Esophagus squamous epithelium (tissue), 5 donors: ENCODE results near the gene COA7. TPM values are rescaled to one million over a fixed set of nuclear protein-coding genes. Genes with fewer than 3 reads are reported as not detected.
"Not testable (repeated sequence)": the region's sequence is repeated elsewhere in the genome, so short reads cannot be mapped to it uniquely, and the experiment has no call there.

Experiments used
- DNase-seq: peaks from one replicate; lab custom pipeline; 2025; lab: John Stamatoyannopoulos, UW
- H3K27ac ChIP-seq, 4 donors: fragments of 200-600 bp; sonication (generic); one replicate each; pipeline ENCODE4 v1.5.1; 2016 to 2019; ENCODE audit warnings: mild to moderate bottlenecking in 1 of 4
- H3K27me3 ChIP-seq, 4 donors: fragments of 200-600 bp; sonication (generic); 1 replicate in 3 of 4; 2 replicates in 1 of 4; pipeline versions ENCODE4 v1.5.1 to v1.6.0; 2017 to 2021; ENCODE audit warnings: antibody characterized with exemption in 1 of 4
- H3K36me3 ChIP-seq, 3 donors: fragments of 200-600 bp; sonication (generic); one replicate each; pipeline ENCODE4 v1.5.1; 2016 to 2019
- H3K4me1 ChIP-seq, 3 donors: fragments of 200-600 bp; sonication (generic); one replicate each; pipeline ENCODE4 v1.5.1; 2017 to 2019
- H3K4me3 ChIP-seq, 4 donors: fragments of 200-600 bp; sonication (generic); 1 replicate in 3 of 4; 2 replicates in 1 of 4; pipeline ENCODE4 v1.5.1; 2016 to 2019; ENCODE audit warnings: mild to moderate bottlenecking in 2 of 4, moderate library complexity in 1 of 4
- H3K9me3 ChIP-seq, 3 donors: fragments of 200-600 bp; sonication (generic); one replicate each; pipeline ENCODE4 v1.5.1; 2016 to 2019
- CTCF ChIP-seq, 6 experiments: fragments of 450-650 bp in 4 of 6; fragments of 200-600 bp in 2 of 6; sonication (generic) in 2 of 6; IDR thresholded peaks; one replicate each; pipeline ENCODE4 v1.5.1; 2016 to 2019; ENCODE audit warnings: antibody characterized with exemption in 6 of 6, mild to moderate bottlenecking in 4 of 6, moderate library complexity in 4 of 6
- POLR2A ChIP-seq, 4 donors: fragments of 450-650 bp; IDR thresholded peaks; one replicate each; pipeline ENCODE4 v1.6.1; 2017; ENCODE audit warnings: antibody characterized with exemption in 4 of 4, mild to moderate bottlenecking in 4 of 4, moderate library complexity in 3 of 4
- WGBS, 2 donors: methylation state at CpG; one replicate each; pipeline ENCODE4 v1.1.5; 2018; 5-methylcytosine and 5-hydroxymethylcytosine counted together
- intact Hi-C: fragments of 100-400 bp; cut with DNase I; formaldehyde crosslinking; loops from one replicate; pipeline ENCODE4 v1.15.0; 2022
- total RNA-seq, 4 donors: library from RNA; depleted of rRNA; stranded (reverse); fragments of >200 nt; gene quantifications; one replicate each; pipeline ENCODE4 v1.1.0, GENCODE V29; 2016
- donor health status: DM: yes; HTN: yes; CAD: no.

COA7 gene
- total RNA-seq, 4 donors from 2014 or later = 11.2 to 13.5 (median 12.3) TPM

DNA sequence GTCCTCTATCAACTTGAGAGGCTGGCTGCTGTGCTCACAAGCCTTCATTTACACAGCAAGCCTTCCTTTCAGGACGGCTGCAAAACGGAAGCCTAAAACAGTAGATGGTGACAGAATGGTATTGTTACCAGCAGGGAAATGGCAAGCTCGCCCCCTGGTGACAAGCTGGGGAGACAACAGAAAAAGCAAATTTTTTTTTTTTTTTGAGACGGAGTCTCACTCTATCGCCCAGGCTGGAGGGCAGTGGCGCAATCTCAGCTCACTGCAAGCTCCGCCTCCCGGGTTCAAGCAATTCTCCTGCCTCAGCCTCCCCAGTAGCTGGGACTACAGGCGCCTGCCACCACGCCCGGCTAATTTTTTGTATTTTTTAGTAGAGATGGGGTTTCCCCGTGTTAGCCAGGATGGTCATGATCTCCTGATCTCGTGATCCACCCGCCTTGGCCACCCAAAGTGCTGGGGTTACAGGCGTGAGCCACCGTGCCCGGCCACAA lies 11.8 kb downstream of the COA7 start:
- intact Hi-C loops = loop anchor here (10.0 kb wide), 1 partner anchor 262 kb away; no protein-coding TSS in a partner anchor
- WGBS, 2 donors = 49 to 51% methylated on average over 13 to 16 of the region's 17 CpGs
- H3K4me1 ChIP-seq, H3K4me3 ChIP-seq, DNase-seq, H3K27ac ChIP-seq, H3K27me3 ChIP-seq, H3K9me3 ChIP-seq: not testable (repeated sequence)
- TF ChIP-seq CTCF (IDR thresholded peaks at IDR 0.05) = peak; percentile 45 to 89 (median 80)
- peaks cover 0 to 60% (median 5%) of the 10 kb centered on the region in 3 donors for H3K36me3 ChIP-seq

- TF ChIP-seq POLR2A (IDR thresholded peaks at IDR 0.05) (no peak), CTCF (IDR thresholded peaks at IDR 0.05) (no peak)
- DNase-seq = no peak
Observed at GRCh38 chr1:52684545-52684944, 13.6 kb downstream of the COA7 start.

GRCh38 chr1:52683367-52683940 lies 14.7 kb downstream of the COA7 start:
- Histone ChIP-seq H3K36me3 (peaks cover 0 to 33% (median 5%) of the 10 kb centered on the region in 3 donors), H3K4me1 (no peaks in the 10 kb centered on the region), H3K4me3 (no peak overlapping the region), H3K27ac (no peak overlapping the region), H3K9me3 (no peaks in the 10 kb centered on the region), H3K27me3 (no peaks in the 10 kb centered on the region)
- 87 to 93% methylated on average over 4 of the region's 4 CpGs for WGBS, 2 donors
- no peak for DNase-seq
- TF ChIP-seq CTCF (IDR thresholded peaks at IDR 0.05) = no peak
- TF ChIP-seq POLR2A (IDR thresholded peaks at IDR 0.05) = no peak
- intact Hi-C loops = loop anchor here (10.0 kb wide), 1 partner anchor 259 kb away; no protein-coding TSS in a partner anchor

More at GRCh38 chr1:52684545-52684944, 13.6 kb downstream of the COA7 start:
- WGBS, 2 donors = 91 to 92% methylated on average over 1 of the region's 1 CpG
- peaks cover 0 to 42% (median 5%) of the 10 kb centered on the region in 3 donors for H3K36me3 ChIP-seq
- H3K9me3 ChIP-seq = no peaks in the 10 kb centered on the region
- H3K4me3 ChIP-seq = no peak overlapping the region
- no peak overlapping the region for H3K27ac ChIP-seq
- H3K27me3 ChIP-seq = no peaks in the 10 kb centered on the region
- no peaks in the 10 kb centered on the region for H3K4me1 ChIP-seq
- intact Hi-C loops = loop anchor here (10.0 kb wide), 1 partner anchor 260 kb away; no protein-coding TSS in a partner anchor

DNA sequence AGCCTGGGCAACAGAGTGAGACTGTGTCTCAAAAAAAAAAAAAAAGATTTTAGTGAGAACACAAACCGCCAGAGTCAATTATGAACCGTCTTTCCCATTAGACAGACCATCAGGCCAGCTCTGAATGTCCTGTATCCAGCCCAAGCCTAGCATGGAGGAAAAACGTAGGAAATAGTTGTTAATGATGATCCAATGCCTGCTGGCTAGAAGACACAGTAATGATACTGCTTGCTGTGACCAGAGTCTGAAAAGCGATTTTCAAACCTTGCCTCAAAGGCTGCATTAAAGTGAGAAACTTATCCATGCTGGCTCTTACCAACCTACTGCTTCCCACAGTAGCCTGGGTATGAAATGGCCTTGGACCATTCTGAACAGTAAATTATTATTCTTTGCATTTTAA lies 17.0 kb downstream of the COA7 start:
- H3K4me1 ChIP-seq = peaks cover 0 to 6% (median 0%) of the 10 kb centered on the region in 3 donors
- DNase-seq = no peak
- H3K27ac ChIP-seq = no peak overlapping the region
- no peak overlapping the region for H3K4me3 ChIP-seq
- 86 to 87% methylated on average over 4 of the region's 4 CpGs for WGBS, 2 donors
- intact Hi-C loops = loop anchor here (10.0 kb wide), 1 partner anchor 256 kb away; no protein-coding TSS in a partner anchor
- TF ChIP-seq POLR2A (IDR thresholded peaks at IDR 0.05) (no peak), CTCF (IDR thresholded peaks at IDR 0.05) (no peak)
- no peaks in the 10 kb centered on the region for H3K27me3 ChIP-seq
- H3K36me3 ChIP-seq = peaks cover 0 to 11% (median 0%) of the 10 kb centered on the region in 3 donors
- H3K9me3 ChIP-seq = no peaks in the 10 kb centered on the region

DNA sequence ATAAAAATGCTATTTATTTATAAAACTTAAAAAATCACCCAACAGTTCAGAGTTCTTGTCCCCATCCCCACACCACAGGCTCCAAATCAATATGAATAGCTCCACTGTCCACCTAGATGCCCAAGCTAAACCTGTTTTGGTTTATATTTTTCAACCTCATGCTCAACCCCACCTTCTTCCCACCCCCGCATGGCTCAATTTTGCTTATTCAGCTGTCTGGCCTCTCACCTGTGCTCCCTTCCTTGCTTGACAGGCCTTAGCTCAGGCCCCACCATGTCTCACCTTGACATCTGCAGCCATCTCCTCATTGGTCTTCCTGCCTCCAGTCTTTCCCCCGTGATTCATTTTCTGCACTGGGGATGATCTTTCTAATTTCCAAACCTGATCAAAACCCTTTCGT lies 17.8 kb downstream of the COA7 start:
- no peak overlapping the region for H3K4me3 ChIP-seq
- no peaks in the 10 kb centered on the region for H3K9me3 ChIP-seq
- no peak for TF ChIP-seq POLR2A (IDR thresholded peaks at IDR 0.05)
- no peak for TF ChIP-seq CTCF (IDR thresholded peaks at IDR 0.05)
- H3K27me3 ChIP-seq = no peaks in the 10 kb centered on the region
- WGBS, 2 donors = 73 to 86% methylated on average over 3 of the region's 3 CpGs
- DNase-seq = no peak
- H3K4me1 ChIP-seq = peaks cover 0 to 6% (median 0%) of the 10 kb centered on the region in 3 donors
- intact Hi-C loops = loop anchor here (10.0 kb wide), 1 partner anchor 256 kb away; no protein-coding TSS in a partner anchor
- H3K27ac ChIP-seq = no peak overlapping the region
- peaks cover 0 to 6% (median 0%) of the 10 kb centered on the region in 3 donors for H3K36me3 ChIP-seq
